H1 (cell line): ENCODE measurements around the gene SRXN1. TPM values are rescaled to one million over a fixed set of nuclear protein-coding genes. Genes with fewer than 3 reads are reported as not detected.

Experiments
- CTCF ChIA-PET: fragments of 300-600 bp; sonication (Branson Sonifier 250); formaldehyde crosslinking; loops from one replicate; lab custom pipeline; 2021; ENCODE audit not compliant: partially characterized antibody; lab: Charles Lee
- POLR2A ChIA-PET: fragments of 300-600 bp; sonication (Branson Sonifier 250); formaldehyde crosslinking; loops from one replicate; lab custom pipeline; 2021; ENCODE audit warnings: inconsistent platforms; ENCODE audit not compliant: partially characterized antibody; lab: Charles Lee
- DNase-seq, 2 experiments: peaks; one replicate each; pipeline versions ENCODE4 v3.0.0 to v3.0.0-alpha.2; 2010 to 2022; ENCODE audit warnings: low spot score in 2 of 2, low read depth in 1 of 2, mixed read lengths in 1 of 2
- FAIRE-seq: peaks from 2 replicates; lab custom pipeline; 2011; peaks lifted over from hg19 to GRCh38; lab: Jason Lieb, UNC
- H2AFZ ChIP-seq: 2 replicates; pipeline ENCODE4 v1.8.1; 2012; ENCODE audit warnings: low read length, inconsistent platforms
- H2AK5ac ChIP-seq: 2 replicates; pipeline ENCODE4 v1.6.1; 2013; ENCODE audit warnings: low read depth, low read length
- H2BK120ac ChIP-seq: replicated peaks from 2 replicates; pipeline ENCODE3; 2013; ENCODE audit warnings: low read depth, low read length, inconsistent platforms
- H2BK12ac ChIP-seq: 2 replicates; pipeline ENCODE4 v1.6.1; 2013; ENCODE audit warnings: low read depth, low read length
- H2BK15ac ChIP-seq: 2 replicates; pipeline ENCODE4 v1.6.1; 2013; ENCODE audit warnings: low read length
- H2BK20ac ChIP-seq: 2 replicates; pipeline ENCODE4 v1.6.1; 2013; ENCODE audit warnings: low read length
- H2BK5ac ChIP-seq: 2 replicates; pipeline ENCODE4 v1.6.1; 2013; ENCODE audit warnings: low read depth, low read length
- H3K14ac ChIP-seq: 2 replicates; pipeline ENCODE4 v1.6.1; 2013; ENCODE audit warnings: inconsistent platforms; ENCODE audit not compliant: insufficient read length
- H3K18ac ChIP-seq: 2 replicates; pipeline ENCODE4 v1.6.1; 2013; ENCODE audit warnings: low read length; ENCODE audit errors: extremely low read depth
- H3K23ac ChIP-seq: 2 replicates; pipeline ENCODE4 v1.6.1; 2013; ENCODE audit warnings: inconsistent platforms; ENCODE audit not compliant: insufficient read length
- H3K23me2 ChIP-seq: 2 replicates; pipeline ENCODE4 v1.6.1; 2013; ENCODE audit warnings: low read depth, low read length
- H3K27ac ChIP-seq: 2 replicates; pipeline ENCODE4 v1.6.1; 2011; ENCODE audit warnings: low read depth, low read length, inconsistent platforms
- H3K27me3 ChIP-seq, 4 experiments: replicated peaks in 1 of 4; 1 replicate in 1 of 4; 2 replicates in 3 of 4; pipeline versions ENCODE4 v1.6.1 to v1.8.1; 2011 to 2013; ENCODE audit warnings: low read length in 3 of 4, mild to moderate bottlenecking in 3 of 4, inconsistent platforms in 2 of 4, mixed read lengths in 2 of 4, moderate library complexity in 1 of 4; ENCODE audit not compliant: control insufficient read depth in 3 of 4, insufficient read depth in 3 of 4; ENCODE audit errors: extremely low read depth in 1 of 4
- H3K36me3 ChIP-seq, 4 experiments: 2 replicates each; pipeline versions ENCODE4 v1.6.1 to v1.8.1; 2011 to 2013; ENCODE audit warnings: mild to moderate bottlenecking in 4 of 4, low read length in 3 of 4, moderate library complexity in 2 of 4, control low read depth in 1 of 4, inconsistent platforms in 1 of 4; ENCODE audit not compliant: insufficient read depth in 4 of 4, control insufficient read depth in 2 of 4
- H3K4ac ChIP-seq: replicated peaks from 2 replicates; pipeline ENCODE3; 2013; ENCODE audit warnings: low read length, low read depth, mixed read lengths, inconsistent platforms; ENCODE audit not compliant: insufficient read length
- H3K4me1 ChIP-seq, 4 experiments: replicated peaks in 1 of 4; 1 replicate in 1 of 4; 2 replicates in 3 of 4; pipeline versions ENCODE4 v1.6.1 to v1.8.1; 2011 to 2013; ENCODE audit warnings: low read length in 3 of 4, inconsistent platforms in 2 of 4, mixed read lengths in 1 of 4; ENCODE audit not compliant: insufficient read depth in 4 of 4, control insufficient read depth in 3 of 4
- H3K4me2 ChIP-seq, 2 experiments: 2 replicates each; pipeline versions ENCODE4 v1.6.1 to v1.8.1; 2011 to 2013; ENCODE audit warnings: low read depth in 2 of 2, low read length in 2 of 2, control low read depth in 1 of 2, inconsistent platforms in 1 of 2, mild to moderate bottlenecking in 1 of 2; ENCODE audit not compliant: insufficient read depth in 1 of 2
- H3K4me3 ChIP-seq, 4 experiments: fragments of 200-600, 300-600 bp in 1 of 4; sonication (generic), shearing (Covaris generic), sonication (Bioruptor Twin) in 1 of 4; 2 replicates each; pipeline versions ENCODE4 v1.5.1 to v1.8.1; 2011 to 2016; ENCODE audit warnings: low read length in 4 of 4, low read depth in 3 of 4, control low read depth in 2 of 4, inconsistent platforms in 2 of 4, mild to moderate bottlenecking in 2 of 4, mixed read lengths in 1 of 4, moderate library complexity in 1 of 4; ENCODE audit not compliant: insufficient read depth in 2 of 4; ENCODE audit errors: extremely low read depth in 1 of 4
- H3K56ac ChIP-seq: replicated peaks from 2 replicates; pipeline ENCODE3; 2013; ENCODE audit warnings: low read depth, mild to moderate bottlenecking, mixed read lengths, low read length, inconsistent platforms; ENCODE audit not compliant: insufficient read length
- H3K79me1 ChIP-seq: 2 replicates; pipeline ENCODE4 v1.6.1; 2013; ENCODE audit warnings: low read depth, low read length, control low read depth
- H3K79me2 ChIP-seq, 2 experiments: 2 replicates each; pipeline versions ENCODE4 v1.6.1 to v1.8.1; 2012 to 2013; ENCODE audit warnings: low read length in 2 of 2, mild to moderate bottlenecking in 2 of 2, inconsistent platforms in 1 of 2; ENCODE audit not compliant: insufficient read depth in 2 of 2, control insufficient read depth in 1 of 2
- H3K9ac ChIP-seq, 4 experiments: replicated peaks in 1 of 4; 1 replicate in 1 of 4; 2 replicates in 3 of 4; pipeline versions ENCODE4 v1.6.1 to v1.8.1; 2011 to 2013; ENCODE audit warnings: low read depth in 3 of 4, low read length in 3 of 4, control low read depth in 2 of 4, mild to moderate bottlenecking in 2 of 4, moderate library complexity in 2 of 4, inconsistent platforms in 1 of 4; ENCODE audit errors: extremely low read depth in 1 of 4
- H3K9me3 ChIP-seq, 2 experiments: 2 replicates each; pipeline versions ENCODE4 v1.6.1 to v1.8.1; 2012 to 2013; ENCODE audit warnings: mild to moderate bottlenecking in 2 of 2, moderate library complexity in 2 of 2, control low read depth in 1 of 2, inconsistent platforms in 1 of 2, low read depth in 1 of 2, low read length in 1 of 2, mixed read lengths in 1 of 2; ENCODE audit not compliant: insufficient read depth in 2 of 2
- H4K20me1 ChIP-seq, 2 experiments: replicated peaks in 1 of 2; 2 replicates each; pipeline versions ENCODE3 to v1.8.1; 2011 to 2013; ENCODE audit warnings: inconsistent platforms in 2 of 2, low read length in 2 of 2, mild to moderate bottlenecking in 1 of 2; ENCODE audit not compliant: insufficient read depth in 2 of 2, control insufficient read depth in 1 of 2
- H4K5ac ChIP-seq: 2 replicates; pipeline ENCODE4 v1.6.1; 2013; ENCODE audit warnings: low read length, low read depth, mixed read lengths, inconsistent platforms; ENCODE audit not compliant: insufficient read length
- H4K8ac ChIP-seq: 2 replicates; pipeline ENCODE4 v1.8.0; 2013; ENCODE audit warnings: mild to moderate bottlenecking, moderate library complexity, low read length, inconsistent platforms; ENCODE audit not compliant: insufficient read depth; ENCODE audit errors: extremely low read depth
- H4K91ac ChIP-seq: replicated peaks from 2 replicates; pipeline ENCODE3; 2013; ENCODE audit warnings: low read length, mixed read lengths, inconsistent platforms; ENCODE audit not compliant: insufficient read length
- KDM5A ChIP-seq: fragments of 200-600 bp; IDR thresholded peaks from 2 replicates; pipeline ENCODE4 v1.7.1; 2012; ENCODE audit warnings: mild to moderate bottlenecking, low read length, inconsistent platforms, mixed read lengths
- SIRT6 ChIP-seq: IDR thresholded peaks from one replicate; pipeline ENCODE4 v1.7.1; 2012; ENCODE audit warnings: low read length, inconsistent platforms
- YY1 ChIP-seq: IDR thresholded peaks from 2 replicates; pipeline ENCODE4 v1.6.1; 2011; ENCODE audit warnings: low read depth, mild to moderate bottlenecking, low read length
- WGBS, 2 experiments: shearing (Covaris generic) in 1 of 2; methylation state at CpG; one replicate each; pipeline versions ENCODE4 v1.1.6 to v1.1.7; 2013 to 2015; ENCODE audit warnings: low lambda C conversion rate in 2 of 2, mixed read lengths in 2 of 2, inconsistent platforms in 1 of 2, low coverage in 1 of 2, missing lambda C conversion rate in 1 of 2; ENCODE audit not compliant: insufficient replicate concordance in 2 of 2, insufficient coverage in 1 of 2, insufficient read length in 1 of 2; ENCODE audit errors: extremely low coverage in 1 of 2, missing lambda C conversion rate in 1 of 2; 5-methylcytosine and 5-hydroxymethylcytosine counted together
- polyA plus RNA-seq, 7 experiments: library from polyadenylated mRNA; depleted of rRNA in 3 of 7; stranded (reverse) in 5 of 7; unstranded in 2 of 7; fragments of >200 nt in 5 of 7; fragments of 200-250 nt in 2 of 7; gene quantifications; 1 replicate in 5 of 7; 2 replicates in 1 of 7; 4 replicates in 1 of 7; pipeline versions ENCODE4 v1.2.1 to v1.2.3, GENCODE V29; 2011 to 2013; ENCODE audit warnings: missing spikeins in 2 of 7, mixed read lengths in 2 of 7
- total RNA-seq: library from RNA; stranded (reverse); fragmentation: NEBNext Ultra II Directional; extraction: Animal tissue kit (Norgen Biotek cat#: 25700); gene quantifications from 2 replicates; pipeline ENCODE4 v1.2.1, GENCODE V29; 2021

The SRXN1 gene
- total and polyA plus RNA-seq, 2 of the 8 experiments (the other 6 are each of a cell fraction or from before 2014, with no cell fraction given), result 12.2 to 15.8 TPM

GRCh38 chr20:623704-624103 lies 29.3 kb downstream of the SRXN1 start:
- CTCF ChIA-PET, result interaction anchor here (0.7 to 3.2 kb wide), 9 partner anchors 8 to 137 kb away, joined by 3 to 10 read pairs (median 3); no protein-coding TSS in a partner anchor
- H3K79me1 ChIP-seq, result no peaks in the 10 kb centered on the region
- H2BK5ac ChIP-seq, result no peak overlapping the region
- no peak overlapping the region for H2AFZ ChIP-seq
- no peak overlapping the region for H4K5ac ChIP-seq
- no peak overlapping the region for H2BK20ac ChIP-seq
- POLR2A ChIA-PET, result no interaction called here
- H3K27ac ChIP-seq, result no peak overlapping the region
- no peak overlapping the region for H3K23ac ChIP-seq
- H3K23me2 ChIP-seq, result no peaks in the 10 kb centered on the region
- no peak overlapping the region for H2BK12ac ChIP-seq
- H2BK15ac ChIP-seq, result no peak overlapping the region
- H3K4me1 ChIP-seq, result 0 out of 7 replicates have a peak, but pooled peaks cover 0 to 5% (median 2%) of the 10 kb centered on the region in 4 experiments
- H3K36me3 ChIP-seq, result no peaks in the 10 kb centered on the region
- H3K9ac ChIP-seq, result no peak overlapping the region
- no peak overlapping the region for H3K14ac ChIP-seq
- no peaks in the 10 kb centered on the region for H3K9me3 ChIP-seq
- no peak overlapping the region for H3K56ac ChIP-seq
- H3K4me3 ChIP-seq, result no peak overlapping the region
- H3K4me2 ChIP-seq, result no peak overlapping the region
- H3K18ac ChIP-seq, result no peak overlapping the region
- TF ChIP-seq SIRT6, result no peak
- TF ChIP-seq YY1, result no peak
- no peak for TF ChIP-seq KDM5A
- no peaks in the 10 kb centered on the region for H4K20me1 ChIP-seq
- H4K91ac ChIP-seq, result no peak overlapping the region
- 83% methylated on average over 4 of the region's 4 CpGs; no CpG with 5 or more reads in 1 of the 2 experiments for WGBS, 2 experiments
- DNase-seq, result no peak
- H2AK5ac ChIP-seq, result no peak overlapping the region
- H4K8ac ChIP-seq, result no peak overlapping the region
- H3K4ac ChIP-seq, result no peak overlapping the region
- H2BK120ac ChIP-seq, result no peak overlapping the region
- H3K79me2 ChIP-seq, result no peaks in the 10 kb centered on the region
- H3K27me3 ChIP-seq, result no peaks in the 10 kb centered on the region; a peak in 1 of 7 replicates
- FAIRE-seq, result no peak
